Thyroid gland (tissue), 4 donors: Measurements from ENCODE around the gene SP9.

Source experiments
- POLR2A ChIP-seq, 2 donors: fragments of 450-650 bp; IDR thresholded peaks; one replicate each; pipeline ENCODE4 v1.6.1; 2017; ENCODE audit warnings: antibody characterized with exemption in 2 of 2, mild to moderate bottlenecking in 2 of 2, moderate library complexity in 1 of 2
- TF ChIP-seq, protein P1 (sequence below), 6 experiments: fragments of 200-600 bp in 3 of 6; fragments of 450-650 bp in 3 of 6; sonication (generic) in 3 of 6; IDR thresholded peaks; one replicate each; pipeline ENCODE4 v1.5.1; 2016 to 2019; ENCODE audit warnings: antibody characterized with exemption in 6 of 6, mild to moderate bottlenecking in 2 of 6, inconsistent platforms in 1 of 6, moderate library complexity in 1 of 6

DNA sequence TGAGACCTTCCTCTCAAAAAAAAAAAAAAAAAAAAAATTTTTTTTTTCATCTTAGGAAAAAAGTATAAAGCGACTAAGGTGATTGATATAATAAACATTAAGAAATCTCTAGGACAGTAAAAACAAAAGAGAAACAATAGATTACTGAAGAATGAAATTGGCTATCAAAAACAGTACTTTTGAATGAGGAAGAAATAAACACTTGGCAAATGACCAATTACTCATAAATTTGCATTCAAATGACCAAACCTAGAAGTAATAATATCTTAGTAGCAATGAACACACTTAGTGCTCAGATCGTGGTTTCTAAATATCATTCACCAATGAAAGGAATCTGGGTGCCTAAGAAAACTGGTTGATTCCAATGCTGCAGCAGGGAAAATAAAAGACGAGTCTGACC, 50.4 kb downstream of the SP9 start:
- TF ChIP-seq, protein P1, sequence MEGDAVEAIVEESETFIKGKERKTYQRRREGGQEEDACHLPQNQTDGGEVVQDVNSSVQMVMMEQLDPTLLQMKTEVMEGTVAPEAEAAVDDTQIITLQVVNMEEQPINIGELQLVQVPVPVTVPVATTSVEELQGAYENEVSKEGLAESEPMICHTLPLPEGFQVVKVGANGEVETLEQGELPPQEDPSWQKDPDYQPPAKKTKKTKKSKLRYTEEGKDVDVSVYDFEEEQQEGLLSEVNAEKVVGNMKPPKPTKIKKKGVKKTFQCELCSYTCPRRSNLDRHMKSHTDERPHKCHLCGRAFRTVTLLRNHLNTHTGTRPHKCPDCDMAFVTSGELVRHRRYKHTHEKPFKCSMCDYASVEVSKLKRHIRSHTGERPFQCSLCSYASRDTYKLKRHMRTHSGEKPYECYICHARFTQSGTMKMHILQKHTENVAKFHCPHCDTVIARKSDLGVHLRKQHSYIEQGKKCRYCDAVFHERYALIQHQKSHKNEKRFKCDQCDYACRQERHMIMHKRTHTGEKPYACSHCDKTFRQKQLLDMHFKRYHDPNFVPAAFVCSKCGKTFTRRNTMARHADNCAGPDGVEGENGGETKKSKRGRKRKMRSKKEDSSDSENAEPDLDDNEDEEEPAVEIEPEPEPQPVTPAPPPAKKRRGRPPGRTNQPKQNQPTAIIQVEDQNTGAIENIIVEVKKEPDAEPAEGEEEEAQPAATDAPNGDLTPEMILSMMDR (IDR thresholded peaks at IDR 0.05): no peak
- no peak for TF ChIP-seq POLR2A (IDR thresholded peaks at IDR 0.05)
